DLD1 (cell line): ENCODE measurements around the gene PSMB11.

Experiments
- in situ Hi-C: cut with HindIII; loops from 2 replicates; pipeline ENCODE4 v1.10.0; 2017; ENCODE audit warnings: low sequenced_read_pairs

The PSMB11 gene

GRCh38 chr14:23057757-23058653 is 16.0 kb downstream of the PSMB11 start:
- in situ Hi-C loops, result no loop called here

GRCh38 chr14:23058654-23059504 is 16.9 kb downstream of the PSMB11 start:
- in situ Hi-C loops, result no loop called here

- in situ Hi-C loops, result no loop called here
These were observed 18.7 kb downstream of the PSMB11 start for GRCh38 chr14:23060536-23061260.

DNA sequence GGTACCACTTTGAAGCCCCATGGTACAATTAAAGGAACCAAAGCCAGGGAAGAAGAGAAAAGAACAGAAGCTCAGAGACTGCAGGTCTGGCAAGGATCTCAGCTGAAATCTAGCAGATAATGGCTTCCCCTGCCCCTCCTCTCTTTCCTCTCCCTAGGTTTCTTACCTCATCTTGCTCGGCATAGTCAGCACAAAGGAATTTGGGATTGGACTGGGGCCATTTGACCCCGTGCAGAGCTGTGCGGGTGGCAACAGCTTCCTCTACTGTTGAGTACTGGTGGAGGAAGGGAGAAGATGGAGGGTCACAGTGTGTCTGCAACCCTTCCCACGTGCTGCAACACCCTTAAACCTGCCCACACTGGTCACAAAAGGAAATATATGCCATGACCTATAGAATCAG is 20.0 kb downstream of the PSMB11 start:
- in situ Hi-C loops, result no loop called here

GRCh38 chr14:23063601-23064000 is 21.6 kb downstream of the PSMB11 start:
- in situ Hi-C loops, result no loop called here

- in situ Hi-C loops, result no loop called here
These were observed 24.4 kb downstream of the PSMB11 start for GRCh38 chr14:23066368-23066767.

DNA sequence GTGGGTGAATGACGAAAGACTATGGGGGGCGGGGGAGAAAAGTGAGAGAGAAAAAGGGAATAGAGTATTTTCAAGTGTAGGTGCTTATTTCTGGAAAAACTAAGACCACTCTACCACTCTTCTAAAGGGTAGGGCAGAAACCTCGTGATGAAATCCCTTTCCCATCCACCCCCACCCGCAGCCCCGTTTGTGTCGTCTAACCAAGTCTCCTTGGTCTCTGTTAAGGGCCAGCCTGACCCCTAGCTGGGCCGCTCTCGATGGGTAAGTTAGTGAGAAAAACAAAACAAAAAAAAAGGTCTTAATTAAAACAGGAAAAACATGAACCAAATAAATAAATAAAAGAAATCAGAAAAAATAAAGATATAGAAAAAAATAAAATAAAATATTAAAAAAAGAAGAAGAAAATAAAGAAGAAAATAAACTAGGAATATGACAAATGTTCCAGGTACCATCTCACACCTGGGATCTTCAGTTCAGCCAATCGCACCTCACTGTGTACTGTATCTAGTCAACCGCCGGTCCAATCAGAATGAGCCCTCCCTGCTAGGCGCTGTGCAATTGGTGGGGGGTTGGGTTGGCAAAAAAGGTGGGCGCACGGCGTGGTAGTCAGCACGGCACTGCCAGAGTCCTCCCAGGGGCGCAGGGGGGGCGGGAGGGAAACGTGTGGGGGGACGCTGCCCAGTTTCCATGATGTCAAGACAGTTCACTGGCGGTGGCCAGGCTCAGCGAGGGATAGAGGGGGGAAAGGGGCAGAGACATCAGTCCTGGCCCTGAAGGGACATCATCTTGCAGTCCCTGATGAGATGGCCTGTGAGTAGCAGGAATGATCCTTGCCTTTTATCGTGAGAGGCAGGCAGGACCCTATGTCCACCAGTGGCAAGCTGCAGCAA is 25.1 kb downstream of the PSMB11 start:
- in situ Hi-C loops, result no loop called here

DNA sequence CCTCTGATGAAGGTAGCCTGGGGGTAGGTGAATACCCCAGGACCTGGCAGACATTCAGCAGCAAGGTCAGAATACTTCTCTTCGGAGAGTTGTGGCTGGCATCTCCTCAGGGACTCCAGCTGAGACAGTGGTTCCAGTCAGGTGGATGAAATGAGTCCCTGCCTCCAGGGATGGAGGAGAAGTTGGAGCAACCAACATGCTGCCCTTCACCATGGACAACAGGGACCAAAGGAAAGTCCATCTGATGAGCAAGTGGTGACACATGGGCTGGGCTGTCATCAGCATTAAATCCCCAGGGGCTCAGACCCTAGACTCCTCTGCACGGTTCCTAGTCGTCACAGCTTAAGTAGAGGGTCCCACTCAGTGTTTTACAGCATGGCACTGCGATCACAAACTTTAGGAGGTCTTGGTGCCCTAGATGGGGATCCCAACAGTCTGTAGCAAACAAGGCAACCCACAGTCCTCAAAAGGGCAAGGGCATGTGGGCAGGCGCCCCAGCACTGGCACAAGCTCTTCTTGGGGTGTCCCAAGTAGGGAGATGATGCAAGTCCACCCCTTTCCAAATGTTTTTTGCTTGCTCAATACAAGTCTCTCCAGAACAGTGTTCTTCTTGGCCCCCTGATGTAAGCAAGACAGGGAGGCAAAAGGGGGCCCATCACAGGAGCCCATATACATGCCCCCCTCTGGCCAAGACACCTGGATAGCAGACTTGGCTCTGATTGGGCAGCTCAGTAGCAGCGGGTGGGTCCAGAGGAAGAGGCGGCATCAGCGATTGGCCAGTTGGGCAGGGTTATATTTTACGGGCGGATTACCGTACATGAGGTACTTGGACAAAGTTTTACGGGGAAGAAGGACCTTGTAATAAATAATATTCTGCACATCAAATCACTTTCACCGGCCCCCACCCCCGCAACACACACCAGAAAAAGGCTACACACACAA is 26.1 kb downstream of the PSMB11 start:
- in situ Hi-C loops, result no loop called here

DNA sequence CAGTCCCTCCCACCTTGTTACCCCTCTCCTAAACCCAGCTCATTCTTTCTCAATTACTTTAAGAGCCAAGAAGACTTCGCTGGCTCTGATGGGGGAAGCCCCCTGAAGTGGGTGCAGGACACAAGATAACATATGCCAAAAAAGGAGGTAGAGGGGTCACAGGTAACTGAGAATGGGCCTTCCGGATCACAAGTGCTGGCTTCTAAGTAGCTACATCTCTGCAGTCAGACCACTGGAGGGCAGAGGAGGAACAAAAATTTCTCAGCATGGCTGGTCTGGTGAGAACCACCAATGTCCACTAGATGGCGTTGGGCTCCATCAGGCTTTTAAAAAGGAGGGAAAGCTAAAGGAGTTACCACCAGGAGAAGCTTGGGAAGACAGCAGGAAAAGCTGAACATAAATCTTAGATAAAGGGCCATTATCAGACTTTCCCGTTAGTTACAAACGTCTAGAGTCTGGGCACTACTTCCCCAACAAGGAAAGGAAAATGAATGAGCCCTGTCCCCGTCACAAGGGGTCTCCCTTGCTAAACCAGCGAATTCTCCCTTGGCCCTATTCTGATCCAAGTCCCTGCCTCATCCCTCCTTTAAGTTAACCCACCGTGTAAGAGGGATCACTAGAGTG is 26.9 kb downstream of the PSMB11 start:
- in situ Hi-C loops, result no loop called here

GRCh38 chr14:23069413-23069806 is 27.4 kb downstream of the PSMB11 start:
- in situ Hi-C loops, result no loop called here

DNA sequence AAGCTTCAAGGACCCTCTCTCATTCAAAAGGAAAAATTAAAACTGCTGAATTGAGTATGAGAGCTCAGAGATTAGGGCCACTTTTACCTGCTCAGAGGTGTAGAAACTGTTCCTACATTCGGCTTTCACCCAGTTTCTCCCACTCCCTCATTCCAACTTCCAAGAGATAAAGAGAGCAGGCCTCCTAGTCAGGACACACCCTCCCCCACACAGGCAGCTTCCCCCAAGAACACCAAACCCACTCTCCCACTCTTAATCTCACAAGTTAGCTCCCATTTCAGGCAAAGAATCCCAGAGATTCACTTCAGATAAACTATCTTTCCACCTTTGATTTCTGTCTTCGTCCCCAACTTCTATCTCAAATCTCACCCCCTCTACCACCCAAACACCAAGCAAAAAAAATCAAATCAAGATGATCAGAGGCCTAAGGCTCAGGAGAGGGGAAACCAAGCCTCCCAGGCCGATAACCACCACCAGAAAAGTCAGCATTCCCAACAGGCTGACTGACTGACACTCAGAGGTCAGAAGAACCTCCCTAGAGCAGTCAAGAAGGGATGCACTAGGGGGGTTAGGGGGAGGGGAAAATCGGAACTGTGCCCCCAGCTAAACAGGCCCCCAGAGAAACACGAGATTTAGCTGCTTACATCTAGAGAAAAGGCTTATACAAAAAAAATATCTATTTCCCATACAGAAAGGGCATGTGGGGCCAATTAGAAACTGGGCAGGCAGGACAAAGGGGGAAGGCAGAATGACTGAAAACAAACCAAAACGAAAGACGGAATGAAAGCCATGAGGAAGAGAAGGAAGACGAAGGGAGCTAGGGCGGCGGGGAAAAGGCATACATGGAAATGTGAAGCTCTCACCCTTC is 28.5 kb downstream of the PSMB11 start:
- in situ Hi-C loops, result no loop called here

- in situ Hi-C loops, result no loop called here
These were observed 29.4 kb downstream of the PSMB11 start for GRCh38 chr14:23071244-23071920.

DNA sequence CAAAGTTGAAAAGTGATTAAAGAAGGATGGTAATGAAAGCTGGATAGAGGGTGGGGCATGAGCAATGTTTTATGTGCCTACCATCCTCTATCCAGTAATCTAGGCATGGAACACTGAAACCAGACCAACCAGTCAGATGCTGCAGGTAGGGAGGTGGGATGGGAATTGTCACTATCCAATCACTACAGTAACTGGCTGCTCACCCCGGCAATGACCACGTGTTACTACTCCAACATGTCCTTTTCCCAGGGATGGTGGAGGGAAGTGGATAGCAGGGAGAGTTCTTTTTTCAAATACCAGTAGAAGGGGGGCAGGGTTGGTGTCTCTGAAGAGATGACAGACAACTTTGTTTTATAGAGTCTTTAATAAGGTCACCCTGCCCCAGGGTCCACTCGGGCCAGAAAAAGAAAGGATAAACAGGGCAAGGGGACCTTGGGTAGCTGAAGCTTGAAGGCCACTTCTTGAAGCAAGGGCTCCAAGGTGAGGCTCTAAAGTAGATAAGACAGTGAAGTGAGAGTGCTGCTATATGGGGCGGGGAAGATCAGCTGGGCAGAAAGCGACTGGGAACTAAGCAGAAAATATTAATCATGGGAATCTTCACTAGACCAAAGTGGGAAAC is 30.0 kb downstream of the PSMB11 start:
- in situ Hi-C loops, result no loop called here

GRCh38 chr14:23074906-23075305 is 32.9 kb downstream of the PSMB11 start:
- in situ Hi-C loops, result no loop called here

DNA sequence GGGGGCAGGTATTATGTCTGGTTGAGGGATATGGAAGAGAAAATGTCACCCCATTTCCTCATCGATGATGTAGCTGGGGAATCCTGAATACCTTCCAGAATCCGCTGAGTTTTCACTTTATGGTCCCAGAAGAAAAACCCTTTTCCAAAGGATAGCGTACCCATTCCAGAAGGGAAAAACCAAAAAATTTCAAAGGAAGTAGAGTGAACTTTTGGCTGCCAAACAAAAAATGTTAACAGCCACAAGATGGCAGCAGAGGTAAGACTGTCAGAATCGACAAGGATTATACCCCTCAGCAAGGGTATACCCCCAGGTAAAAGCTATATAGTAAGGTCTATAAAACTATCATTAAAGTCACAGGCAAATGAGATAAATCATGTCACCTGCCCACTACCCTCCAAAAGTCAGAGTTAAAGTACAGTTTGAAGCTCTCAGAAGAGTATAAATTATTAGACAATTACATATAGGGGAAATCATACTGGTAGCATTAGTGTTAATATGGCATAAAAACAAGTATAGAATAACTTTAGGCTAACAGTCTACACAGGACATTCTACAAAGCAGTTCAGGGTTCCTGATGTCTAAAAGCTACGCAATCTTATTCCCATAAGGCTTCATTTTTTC is 34.9 kb downstream of the PSMB11 start:
- in situ Hi-C loops, result no loop called here

GRCh38 chr14:23077962-23078361 is 36.0 kb downstream of the PSMB11 start:
- in situ Hi-C loops, result no loop called here
